ENCODE results near the gene TMED3.
A peak's percentile ranks its signal among the peaks of the same experiment; 100 is the strongest.

The TMED3 gene

GRCh38 chr15:79310985-79311900, at the start of gene TMED3:
Gene TMED3, plus strand, starts transcription at chr15:79311112. Its CDS starts 138 bp downstream, at chr15:79311250.
- DNase-seq, result peak; percentile 49 to 96 (median 64)
- intact Hi-C loops (cut with DNase I), result no loop called here

- intact Hi-C loops (cut with DNase I), result no loop called here
- no peak for DNase-seq
These were observed 49.1 kb upstream of the TMED3 start for GRCh38 chr15:79261836-79262235.

GRCh38 chr15:79265167-79265566, 45.7 kb upstream of the TMED3 start:
- peak in 1 of 10 donors; percentile 60 for DNase-seq
- intact Hi-C loops (cut with DNase I), result no loop called here

GRCh38 chr15:79265987-79266579, 44.8 kb upstream of the TMED3 start:
- intact Hi-C loops (cut with DNase I), result no loop called here
- DNase-seq, result peak in 3 of 10 donors; percentile 12 to 79 (median 30)

GRCh38 chr15:79282371-79283251, 28.3 kb upstream of the TMED3 start, which contains the start of gene ANKRD34C:
Gene ANKRD34C, plus strand, starts transcription at chr15:79282722. Its CDS starts 10,563 bp downstream, at chr15:79293285.
- intact Hi-C loops (cut with DNase I), result no loop called here
- peak in 8 of 10 donors; percentile 23 to 92 (median 50) for DNase-seq

GRCh38 chr15:79283252-79284048, 27.5 kb upstream of the TMED3 start:
- DNase-seq, result peak in 9 of 10 donors; percentile 36 to 90 (median 54)
- intact Hi-C loops (cut with DNase I), result no loop called here

GRCh38 chr15:79290642-79291275, 20.2 kb upstream of the TMED3 start:
- DNase-seq, result no peak
- intact Hi-C loops (cut with DNase I), result no loop called here

- no peak for DNase-seq
- intact Hi-C loops (cut with DNase I), result no loop called here
These were observed 18.9 kb upstream of the TMED3 start for GRCh38 chr15:79292011-79292410.

GRCh38 chr15:79294075-79294474, 16.8 kb upstream of the TMED3 start:
- intact Hi-C loops (cut with DNase I), result no loop called here
- DNase-seq, result no peak

- intact Hi-C loops (cut with DNase I), result no loop called here
- no peak for DNase-seq
These were observed 14.3 kb upstream of the TMED3 start for GRCh38 chr15:79296583-79296982.

- intact Hi-C loops (cut with DNase I), result no loop called here
- DNase-seq, result no peak
These were observed 11.6 kb upstream of the TMED3 start for GRCh38 chr15:79299126-79299840.

GRCh38 chr15:79299841-79300235, 11.1 kb upstream of the TMED3 start:
- intact Hi-C loops (cut with DNase I), result no loop called here

GRCh38 chr15:79307251-79307650, 3.7 kb upstream of the TMED3 start:
- intact Hi-C loops (cut with DNase I), result no loop called here

More at GRCh38 chr15:79299841-79300235, 11.1 kb upstream of the TMED3 start:
- no peak for DNase-seq

GRCh38 chr15:79308874-79309273, 2.0 kb upstream of the TMED3 start:
- intact Hi-C loops (cut with DNase I), result no loop called here
- DNase-seq, result no peak

More at GRCh38 chr15:79307251-79307650, 3.7 kb upstream of the TMED3 start:
- no peak for DNase-seq

- intact Hi-C loops (cut with DNase I), result no loop called here
- DNase-seq, result no peak
These were observed 314 bp upstream of the TMED3 start for GRCh38 chr15:79310612-79310984.

- intact Hi-C loops (cut with DNase I), result no loop called here
- no peak for DNase-seq
These were observed 1.1 kb downstream of the TMED3 start for GRCh38 chr15:79311901-79312553.

GRCh38 chr15:79314186-79314585, 3.3 kb downstream of the TMED3 start:
- intact Hi-C loops (cut with DNase I), result no loop called here
- DNase-seq, result no peak

GRCh38 chr15:79314811-79315210, 3.9 kb downstream of the TMED3 start:
- no peak for DNase-seq
- intact Hi-C loops (cut with DNase I), result no loop called here
